HG02884 (cell line): ENCODE data around the gene ZMYND10.

ENCODE experiments used
- ATAC-seq: cut with Tn5 transposase; IDR thresholded peaks from one replicate; pipeline ENCODE4 v1.9.1; 2021; ENCODE audit warnings: mild to moderate bottlenecking, moderate library complexity; ENCODE audit not compliant: unreplicated experiment

Gene ZMYND10

GRCh38 chr3:50292159-50293078 is 53.1 kb downstream of the ZMYND10 start, which contains the start of gene IFRD2:
IFRD2 (minus strand) TSS chr3:50292429; CDS start chr3:50292274, 155 bp downstream.
- ATAC-seq = peak; percentile 95
